ENCODE measurements around the gene PES1. TPM values are rescaled to one million over a fixed set of nuclear protein-coding genes. Genes with fewer than 3 reads are reported as not detected.

Gene PES1
- total and polyA plus RNA-seq, 2 donors from 2014 or later: 57.0 to 68.4 TPM

- Histone ChIP-seq H3K9me3 (ENCODE audit: control insufficient read depth in 2 of 3, insufficient read depth in 1 of 3, low read length in 3 of 3) (no peaks in the 10 kb centered on the region), H3K4me1 (ENCODE audit: control insufficient read depth in 2 of 3, insufficient read depth in 2 of 3, low read depth in 1 of 3, low read length in 3 of 3) (peaks cover 0 to 23% (median 12%) of the 10 kb centered on the region in 3 donors), H3K36me3 (ENCODE audit: control insufficient read depth in 2 of 3, insufficient read depth in 3 of 3, low read length in 3 of 3) (no peaks in the 10 kb centered on the region), H3K4me3 (ENCODE audit: low read length in 3 of 3) (no peak overlapping the region), H3K27ac (ENCODE audit: low read depth in 2 of 2, low read length in 2 of 2) (no peak overlapping the region), H3K27me3 (ENCODE audit: control insufficient read depth, insufficient read depth, low read length) (no peaks in the 10 kb centered on the region), H3K9ac (ENCODE audit: low read length in 3 of 3) (no peak overlapping the region)
- DNase-seq (no peak), FAIRE-seq (no peak)
- TF ChIP-seq CTCF (IDR thresholded peaks at IDR 0.05; ENCODE audit: borderline replicate concordance, extremely low read depth, insufficient read depth): no peak
- intact Hi-C loops (cut with DNase I): no loop called here
Observed at GRCh38 chr22:30637701-30638114, 46.0 kb upstream of the PES1 start.

GRCh38 chr22:30636226-30637077 is 44.7 kb upstream of the PES1 start:
- peak; percentile 12 to 80 (median 21) for DNase-seq

GRCh38 chr22:30635273-30636225 is 43.8 kb upstream of the PES1 start, which contains the start of gene SLC35E4:
SLC35E4 (plus strand) TSS chr22:30635781; CDS start chr22:30636451, 670 bp downstream.
- no peaks in the 10 kb centered on the region for H3K27me3 ChIP-seq (ENCODE audit: control insufficient read depth, insufficient read depth, low read length)
- H3K36me3 ChIP-seq (ENCODE audit: control insufficient read depth in 2 of 3, insufficient read depth in 3 of 3, low read length in 3 of 3): no peaks in the 10 kb centered on the region
- TF ChIP-seq CTCF (IDR thresholded peaks at IDR 0.05; ENCODE audit: borderline replicate concordance, extremely low read depth, insufficient read depth): no peak
- H3K9me3 ChIP-seq (ENCODE audit: control insufficient read depth in 2 of 3, insufficient read depth in 1 of 3, low read length in 3 of 3): no peaks in the 10 kb centered on the region
- intact Hi-C loops (cut with DNase I): no loop called here
- no peak for FAIRE-seq
- H3K4me1 ChIP-seq (ENCODE audit: control insufficient read depth in 2 of 3, insufficient read depth in 2 of 3, low read depth in 1 of 3, low read length in 3 of 3): peaks cover 0 to 23% (median 12%) of the 10 kb centered on the region in 3 donors
- H3K27ac ChIP-seq (ENCODE audit: low read depth in 2 of 2, low read length in 2 of 2): peak within 1 kb of the TSS; percentile 91 to 93
- DNase-seq: peak; percentile 90 to 98 (median 94)
- peak within 1 kb of the TSS; percentile 53 to 73 (median 72) for H3K4me3 ChIP-seq (ENCODE audit: low read length in 3 of 3)
- H3K9ac ChIP-seq (ENCODE audit: low read length in 3 of 3): peak within 1 kb of the TSS; percentile 30 to 80 (median 71)

More at GRCh38 chr22:30636226-30637077, 44.7 kb upstream of the PES1 start:
- Histone ChIP-seq H3K27ac (ENCODE audit: low read depth in 2 of 2, low read length in 2 of 2) (peak overlapping the region in 1 of 2 donors; percentile 91), H3K9me3 (ENCODE audit: control insufficient read depth in 2 of 3, insufficient read depth in 1 of 3, low read length in 3 of 3) (no peaks in the 10 kb centered on the region), H3K9ac (ENCODE audit: low read length in 3 of 3) (peak overlapping the region; percentile 30 to 80 (median 71)), H3K4me3 (ENCODE audit: low read length in 3 of 3) (peak overlapping the region; percentile 53 to 73 (median 72)), H3K27me3 (ENCODE audit: control insufficient read depth, insufficient read depth, low read length) (no peaks in the 10 kb centered on the region), H3K4me1 (ENCODE audit: control insufficient read depth in 2 of 3, insufficient read depth in 2 of 3, low read depth in 1 of 3, low read length in 3 of 3) (peaks cover 0 to 23% (median 12%) of the 10 kb centered on the region in 3 donors), H3K36me3 (ENCODE audit: control insufficient read depth in 2 of 3, insufficient read depth in 3 of 3, low read length in 3 of 3) (no peaks in the 10 kb centered on the region)
- intact Hi-C loops (cut with DNase I): no loop called here
- FAIRE-seq: no peak
- TF ChIP-seq CTCF (IDR thresholded peaks at IDR 0.05; ENCODE audit: borderline replicate concordance, extremely low read depth, insufficient read depth): no peak
